Measurements from ENCODE around the gene KCTD1.

KCTD1 gene

DNA sequence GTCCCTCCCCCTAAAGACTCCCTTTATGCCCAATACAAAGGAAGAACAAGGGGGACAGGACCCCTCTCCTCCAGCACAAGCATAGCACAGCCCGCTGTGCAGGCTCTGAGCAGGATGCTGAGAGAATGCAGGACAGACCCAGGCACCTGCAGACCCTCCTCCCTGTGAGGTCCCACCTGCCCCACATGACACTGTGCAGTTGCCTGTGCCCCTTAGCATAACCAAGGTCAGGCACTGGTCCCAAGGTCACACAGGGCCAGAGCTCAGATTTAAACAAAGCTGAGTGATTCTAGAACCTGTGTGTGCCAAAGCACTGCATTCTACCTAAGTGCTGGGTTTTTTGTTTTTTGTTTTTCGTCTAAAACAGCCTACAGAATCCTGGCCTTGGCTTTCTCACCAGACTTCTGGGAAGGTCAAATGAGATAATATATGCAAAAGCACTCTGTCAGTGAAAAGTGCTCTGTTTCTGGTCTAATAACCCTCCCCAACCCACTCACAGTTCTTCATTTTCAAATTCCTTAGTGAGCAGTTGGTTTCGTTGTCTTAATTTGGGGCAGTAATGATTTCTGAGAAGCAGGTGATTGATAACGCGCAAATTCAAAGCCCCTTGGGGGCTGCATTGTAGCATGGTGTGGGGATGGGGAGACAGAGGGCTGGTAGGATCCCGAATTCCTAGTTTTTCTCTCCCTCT, 125.7 kb downstream of the KCTD1 start:
- no peak for DNase-seq

DNA sequence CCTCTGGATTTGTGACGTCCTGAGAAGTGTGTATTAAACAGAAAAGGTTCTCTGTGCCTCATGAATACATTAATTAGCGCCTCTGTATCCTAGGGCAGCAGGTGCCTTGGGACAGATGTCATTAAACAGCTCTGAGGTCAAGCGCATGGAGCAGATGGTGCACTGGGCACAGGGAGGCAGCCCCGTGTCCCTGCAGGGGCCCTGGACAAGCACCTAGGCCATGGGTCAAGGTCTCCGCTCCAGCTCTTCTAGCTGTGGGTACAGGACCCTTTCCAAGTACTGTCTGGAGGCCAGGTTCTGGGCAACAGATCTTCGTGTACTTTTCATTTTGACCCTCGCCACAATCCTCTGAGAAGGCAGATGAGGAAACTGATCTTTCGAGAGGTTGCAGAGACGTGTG, 126.4 kb downstream of the KCTD1 start:
- no peak for DNase-seq

DNA sequence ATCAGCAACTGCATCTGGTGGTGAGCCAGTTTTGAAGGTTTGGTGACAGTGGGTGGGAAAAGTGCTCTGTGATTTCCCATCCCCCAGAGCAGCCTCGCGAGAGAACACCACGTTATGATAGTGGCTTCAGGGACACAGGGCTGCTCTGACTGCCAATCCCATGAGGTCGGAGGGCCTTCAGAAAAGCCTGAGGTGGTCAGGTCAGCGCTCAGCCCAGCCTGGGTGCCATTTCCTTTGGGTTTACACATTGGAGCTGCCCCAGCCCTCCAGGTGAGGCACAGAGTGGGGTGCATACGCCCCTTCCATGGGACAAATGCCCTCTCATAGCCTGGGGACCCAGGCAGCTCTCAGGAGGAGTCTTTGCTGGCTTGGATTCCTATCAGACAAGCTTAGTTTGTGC, 126.8 kb downstream of the KCTD1 start:
- DNase-seq: no peak

DNA sequence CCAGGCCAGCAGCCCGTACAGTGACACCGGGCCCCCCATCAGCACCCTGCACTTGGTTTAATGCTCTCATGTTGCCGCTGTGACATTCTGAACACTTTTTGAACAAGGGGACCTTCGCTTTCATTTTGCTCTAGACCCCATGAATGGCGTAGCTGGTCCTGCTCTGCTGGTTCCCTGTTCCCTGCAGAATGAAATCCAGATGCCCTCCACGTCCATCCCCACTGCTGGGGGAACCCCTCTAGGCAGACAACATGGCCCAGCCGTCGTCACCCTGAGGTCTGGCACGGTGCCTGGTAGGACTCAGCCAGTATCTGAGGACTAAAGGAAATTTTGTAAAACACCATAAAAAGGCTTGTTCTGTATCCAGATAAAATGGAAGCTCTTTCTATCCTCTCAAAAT, 128.6 kb downstream of the KCTD1 start:
- DNase-seq: no peak

DNA sequence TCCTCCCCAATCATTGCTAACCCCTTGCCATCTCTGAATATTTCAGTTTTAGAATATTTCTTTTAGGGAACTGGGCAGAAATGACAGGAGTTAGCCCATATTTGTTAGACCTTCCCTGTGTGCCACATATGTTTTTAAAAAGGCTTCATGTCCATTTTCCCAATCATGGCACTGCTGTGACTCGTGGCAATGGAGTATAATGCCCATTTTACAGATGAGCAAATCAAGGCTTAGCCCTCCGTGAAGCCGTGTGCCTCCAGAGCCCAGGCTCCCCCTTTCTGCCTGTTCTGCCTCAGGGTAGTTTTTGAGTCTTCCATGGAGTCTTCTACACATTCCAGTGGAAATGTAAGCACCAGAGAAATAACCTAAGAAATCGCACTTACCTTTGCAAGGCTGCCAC, 130.1 kb downstream of the KCTD1 start:
- no peak for DNase-seq

DNA sequence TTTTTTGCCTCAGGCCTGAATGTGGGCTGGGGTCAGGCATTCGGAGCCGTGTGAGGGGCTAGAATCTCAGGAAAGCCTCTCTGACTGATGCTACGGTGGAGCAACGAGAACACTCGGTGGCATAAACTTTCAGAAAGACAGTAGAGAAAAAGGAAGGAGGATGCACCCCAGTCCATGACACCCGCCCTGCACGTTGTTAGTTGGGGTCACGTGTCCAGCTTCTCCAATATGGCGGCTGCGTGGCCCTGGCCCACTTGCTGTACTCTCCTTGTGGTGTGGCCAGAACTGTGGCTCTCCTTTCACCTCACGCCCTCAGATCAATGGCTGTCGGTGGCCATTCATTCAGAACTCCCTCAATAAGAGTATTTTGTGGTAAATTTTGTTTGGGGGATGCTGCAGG, 131.2 kb downstream of the KCTD1 start:
- no peak for DNase-seq

DNA sequence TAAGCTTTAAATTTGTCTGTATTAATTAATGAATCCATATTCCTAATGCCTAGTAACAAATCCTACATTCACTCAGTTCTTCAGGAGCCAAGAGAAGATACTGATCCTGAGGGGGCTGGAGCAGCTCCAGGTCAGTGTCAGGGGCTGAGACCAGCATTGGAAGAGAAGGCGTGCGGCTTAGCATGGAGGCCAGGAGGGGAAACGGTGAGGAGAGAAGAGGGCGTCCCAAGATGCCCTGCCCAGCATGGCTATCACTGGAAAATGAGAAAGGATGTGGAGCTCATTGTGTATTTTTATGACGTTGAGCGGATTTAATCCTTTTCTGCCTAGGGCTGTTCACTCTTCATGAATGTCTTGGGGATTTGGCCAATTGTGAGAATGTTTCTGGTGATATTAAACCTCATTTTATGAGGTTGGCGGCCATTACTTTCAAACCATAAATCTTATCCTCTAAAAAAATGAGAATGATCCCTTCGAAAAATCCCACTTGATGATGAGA, 131.7 kb downstream of the KCTD1 start:
- no peak for DNase-seq

DNA sequence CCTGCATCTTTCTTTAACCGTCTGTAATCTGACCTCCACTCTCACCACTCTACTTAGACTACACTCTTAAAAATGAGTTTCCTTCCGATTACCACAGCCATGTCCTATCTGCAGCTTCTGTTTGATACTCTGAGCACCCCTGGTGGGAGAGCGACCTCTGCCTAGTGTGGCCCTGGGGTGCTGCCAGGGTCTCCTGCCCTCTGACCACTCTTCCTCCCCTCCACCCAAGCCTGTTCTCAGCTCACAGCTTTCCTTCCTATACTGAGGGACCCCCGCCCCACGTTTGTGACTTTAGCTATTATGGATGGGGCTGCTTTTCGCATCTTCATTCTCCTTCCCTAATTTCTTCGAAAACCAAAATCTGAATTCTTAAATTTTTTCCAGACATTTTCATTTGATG, 132.7 kb downstream of the KCTD1 start:
- no peak for DNase-seq

DNA sequence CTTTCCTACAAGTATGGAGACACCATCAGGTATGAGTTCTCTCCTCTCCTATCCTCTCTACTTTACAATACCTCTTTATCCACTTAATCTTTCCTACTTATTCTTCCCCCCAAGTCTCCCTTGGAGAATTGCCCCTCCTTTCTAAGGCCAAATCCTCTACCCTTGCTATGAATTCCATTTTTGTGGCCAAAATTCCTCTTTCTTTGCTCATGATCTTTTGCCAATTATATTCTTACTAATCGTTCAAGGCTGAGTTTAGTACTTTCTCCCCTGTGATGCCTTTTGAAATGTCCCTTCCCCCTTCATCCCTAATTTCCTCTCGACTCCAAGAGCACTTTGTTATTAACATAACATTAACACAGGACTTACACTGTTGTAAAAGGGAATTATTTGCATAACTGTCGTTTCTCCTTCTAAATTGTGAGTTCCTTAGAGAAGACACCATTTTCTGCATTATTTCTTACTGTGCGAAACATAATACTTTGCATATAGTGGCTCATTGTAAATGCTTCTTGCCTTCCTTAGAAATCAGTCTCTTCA, 133.4 kb downstream of the KCTD1 start:
- no peak for DNase-seq

DNA sequence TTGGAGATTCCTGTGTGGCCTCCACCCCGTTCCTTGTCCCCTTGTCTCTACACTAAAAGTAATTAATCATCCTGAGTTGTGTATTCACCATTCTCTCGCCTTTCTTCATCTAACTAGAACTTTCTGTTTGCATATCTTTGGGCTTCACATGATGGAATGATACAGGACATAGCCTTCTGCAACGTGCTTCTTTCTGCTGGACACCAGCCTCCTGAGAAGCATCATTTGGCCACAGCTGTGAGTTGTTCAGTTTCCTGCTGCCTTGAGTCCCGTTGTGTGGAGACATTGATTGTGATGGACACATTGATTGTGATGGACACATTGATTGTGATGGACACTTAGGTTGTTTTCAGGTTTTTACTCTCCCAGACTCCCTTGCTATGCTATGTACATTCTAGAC, 139.3 kb downstream of the KCTD1 start:
- DNase-seq: no peak

DNA sequence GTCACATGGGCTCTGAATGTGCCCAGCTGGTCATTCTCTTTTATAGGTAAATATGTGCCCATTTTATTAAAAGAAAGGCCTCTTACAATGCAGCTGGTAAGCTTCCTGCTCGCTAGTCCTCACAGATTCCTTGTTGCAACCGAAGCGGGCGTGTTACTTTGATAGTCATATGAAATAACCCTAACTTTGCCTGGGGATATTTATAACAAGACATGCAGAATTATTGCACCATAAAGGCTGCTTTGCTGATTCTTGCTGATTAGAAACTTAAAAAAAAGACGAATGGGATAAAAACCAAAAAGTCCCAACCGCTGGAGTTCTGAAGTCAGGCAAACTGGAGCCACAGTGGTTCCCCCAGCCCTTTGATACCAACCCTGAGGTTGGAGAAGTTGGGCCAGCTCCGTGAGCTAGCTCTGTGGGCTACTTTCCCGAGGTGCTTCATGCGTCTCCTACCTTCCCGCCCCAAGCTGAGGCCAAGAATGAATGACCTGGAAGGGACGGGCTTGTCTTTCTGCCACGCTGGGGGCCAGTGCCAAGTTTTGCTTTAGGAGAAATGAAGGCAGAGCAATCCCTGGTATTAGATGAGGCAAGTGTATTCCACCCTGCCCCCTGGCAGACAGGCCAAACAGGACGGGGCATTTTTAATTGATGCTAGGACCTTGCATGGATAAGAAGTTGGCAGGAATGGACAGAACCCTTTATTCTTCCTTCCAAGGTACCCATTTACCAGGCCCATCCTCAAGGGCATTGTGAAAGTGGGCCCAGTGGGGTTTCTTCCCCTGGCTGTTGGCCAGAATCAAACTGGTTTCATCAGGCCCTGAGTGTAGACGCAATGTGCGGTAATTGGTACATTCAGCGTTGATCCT, 140.4 kb downstream of the KCTD1 start:
- no peak for DNase-seq

DNA sequence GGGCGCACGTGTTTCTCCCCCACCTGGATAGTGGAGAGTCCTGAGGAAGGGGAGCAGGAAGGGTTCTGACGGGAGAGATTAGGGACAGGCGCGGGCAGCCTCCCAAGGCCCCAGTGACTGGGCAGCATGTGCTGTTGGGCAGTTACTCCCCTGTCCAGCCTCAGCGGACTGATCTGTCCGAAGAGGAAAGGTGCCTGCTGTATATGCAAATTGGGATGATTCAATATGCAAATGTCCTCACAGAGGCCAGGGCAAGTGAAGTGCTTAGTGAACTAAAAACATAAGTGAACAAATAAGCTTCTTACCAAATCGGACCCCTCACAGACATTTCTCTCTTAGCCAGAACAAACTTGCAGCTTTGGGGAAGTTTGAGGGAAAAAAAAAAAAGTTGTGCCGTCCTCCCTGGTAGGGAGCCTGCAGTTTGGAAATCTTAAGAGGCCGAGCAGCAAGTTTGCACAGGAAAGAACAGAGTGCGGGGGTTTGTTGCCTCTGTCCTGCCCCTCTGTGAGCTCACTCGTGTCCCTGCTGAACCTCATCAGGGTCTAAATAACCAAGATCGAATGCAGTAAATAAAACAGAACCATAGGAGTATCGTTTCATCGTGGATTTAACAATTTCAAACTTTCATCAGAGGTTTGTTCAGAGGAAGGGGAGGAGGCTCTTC, 141.4 kb downstream of the KCTD1 start:
- no peak for DNase-seq

DNA sequence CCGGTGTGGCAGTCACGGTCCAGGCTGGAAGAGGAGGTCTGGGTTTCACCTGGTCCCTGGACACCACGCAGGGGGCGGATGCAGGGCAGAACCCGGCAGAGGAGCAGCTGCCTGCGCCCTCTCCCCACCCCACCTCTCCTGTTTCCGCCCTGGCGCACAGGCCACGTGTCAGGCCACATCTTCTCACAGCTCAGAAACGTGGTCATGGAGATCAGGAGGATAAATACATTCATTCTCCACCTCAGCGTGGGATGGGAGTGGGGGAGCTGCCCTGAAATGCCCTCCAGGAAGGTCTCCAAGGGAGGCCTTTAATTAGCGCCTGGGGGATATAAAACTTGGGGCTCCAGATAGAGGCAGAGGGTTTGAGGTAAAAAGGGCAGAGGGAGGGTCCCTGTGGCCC, 142.0 kb downstream of the KCTD1 start:
- DNase-seq: no peak

DNA sequence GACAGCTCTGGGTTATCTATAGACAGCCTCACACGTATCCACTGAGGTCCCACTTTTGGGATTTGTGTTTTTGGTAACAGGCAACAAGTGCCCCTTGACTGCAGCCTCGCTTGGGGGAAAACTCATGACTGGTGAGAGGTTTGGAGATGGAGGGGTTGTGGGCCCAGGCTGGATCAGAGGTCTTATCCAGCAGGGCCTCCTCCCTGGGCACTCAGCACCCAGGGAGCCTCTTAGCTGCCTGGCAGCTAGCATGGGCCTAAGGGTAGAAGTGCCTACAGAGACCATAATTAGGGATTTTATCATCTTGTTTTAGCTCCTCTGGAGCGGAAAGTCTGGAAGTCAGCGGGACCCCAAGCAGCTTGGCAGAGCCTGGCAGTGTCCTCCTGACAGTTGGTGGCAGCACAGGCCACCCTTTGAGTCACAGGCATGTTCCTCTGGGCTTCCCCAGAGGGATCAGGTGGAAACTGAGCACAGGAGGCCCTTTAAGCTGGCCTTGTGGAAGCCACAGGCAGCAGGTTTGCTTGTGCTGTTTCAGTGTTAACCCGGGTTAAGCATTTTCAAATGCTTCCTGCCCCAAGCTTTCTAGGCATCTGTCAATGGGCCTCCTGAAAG, 143.1 kb downstream of the KCTD1 start:
- no peak for DNase-seq
